GF-D8 (cell line): ENCODE data around the gene NPL.
A peak's percentile ranks its signal among the peaks of the same experiment; 100 is the strongest.

ENCODE experiments used
- DNase-seq: peaks from one replicate; lab custom pipeline; 2025; lab: John Stamatoyannopoulos, UW

Gene NPL

GRCh38 chr1:182778862-182779261, 10.7 kb upstream of the NPL start:
- DNase-seq, result no peak

DNA sequence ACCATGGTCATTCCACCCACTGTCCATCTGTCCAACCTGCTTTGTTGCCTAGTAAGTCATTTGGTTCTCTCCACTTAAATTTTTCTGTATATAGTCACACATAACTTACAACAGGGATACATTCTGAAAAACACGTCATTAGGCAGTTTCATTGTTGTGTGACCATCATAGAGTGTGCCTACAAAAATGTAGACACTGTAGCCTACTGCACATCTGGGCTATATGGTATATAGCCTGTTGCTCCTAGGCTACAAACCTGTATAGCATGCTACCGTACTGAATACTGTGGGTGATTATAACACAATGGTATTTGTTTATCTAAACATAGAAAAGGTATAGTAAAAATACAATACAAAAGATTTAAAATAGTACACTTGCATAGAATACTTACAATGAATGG, 10.0 kb upstream of the NPL start:
- DNase-seq, result no peak

- DNase-seq, result peak; percentile 54
These were observed 7.6 kb upstream of the NPL start for GRCh38 chr1:182781841-182782586.

- no peak for DNase-seq
These were observed 7.0 kb upstream of the NPL start for GRCh38 chr1:182782587-182782913.

DNA sequence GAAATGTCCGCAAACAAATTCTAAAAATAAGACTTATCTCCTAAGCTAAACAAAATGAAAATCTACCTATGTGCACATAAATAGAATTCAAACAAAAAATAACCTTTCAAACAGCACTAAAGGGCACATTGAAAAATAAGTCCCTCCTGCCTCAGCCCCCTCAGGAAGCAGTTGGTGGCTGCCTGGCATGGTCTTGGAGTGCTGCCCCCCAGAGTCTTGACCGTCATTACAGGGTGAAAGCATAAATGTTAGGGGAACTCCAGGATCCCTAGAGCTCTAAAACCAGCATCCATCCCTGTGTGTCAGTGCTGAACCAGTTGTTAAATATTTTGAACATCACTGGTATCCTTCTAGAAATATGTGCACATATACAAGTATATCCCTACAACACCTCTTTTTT, 6.5 kb upstream of the NPL start:
- no peak for DNase-seq

GRCh38 chr1:182784556-182785171, 4.9 kb upstream of the NPL start:
- DNase-seq, result peak; percentile 5

DNA sequence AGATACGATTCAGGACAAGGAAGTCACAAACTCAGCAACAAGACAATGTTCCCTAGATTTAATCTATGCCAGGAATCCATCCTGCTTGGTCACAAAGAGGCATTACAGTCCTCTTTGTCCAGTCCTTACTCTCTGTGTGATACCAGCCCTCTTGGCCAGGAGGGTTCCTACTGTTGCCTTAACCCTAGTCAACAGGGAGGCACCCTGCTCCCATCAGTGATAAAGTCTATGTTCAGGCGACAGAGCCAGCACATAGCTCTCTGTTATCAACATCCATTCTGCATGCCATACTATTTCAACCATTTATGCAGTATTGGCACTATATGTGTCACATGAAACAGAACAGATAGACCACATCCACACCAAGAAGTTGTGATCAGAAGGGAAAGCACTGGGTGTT, 4.4 kb upstream of the NPL start:
- DNase-seq, result no peak

DNA sequence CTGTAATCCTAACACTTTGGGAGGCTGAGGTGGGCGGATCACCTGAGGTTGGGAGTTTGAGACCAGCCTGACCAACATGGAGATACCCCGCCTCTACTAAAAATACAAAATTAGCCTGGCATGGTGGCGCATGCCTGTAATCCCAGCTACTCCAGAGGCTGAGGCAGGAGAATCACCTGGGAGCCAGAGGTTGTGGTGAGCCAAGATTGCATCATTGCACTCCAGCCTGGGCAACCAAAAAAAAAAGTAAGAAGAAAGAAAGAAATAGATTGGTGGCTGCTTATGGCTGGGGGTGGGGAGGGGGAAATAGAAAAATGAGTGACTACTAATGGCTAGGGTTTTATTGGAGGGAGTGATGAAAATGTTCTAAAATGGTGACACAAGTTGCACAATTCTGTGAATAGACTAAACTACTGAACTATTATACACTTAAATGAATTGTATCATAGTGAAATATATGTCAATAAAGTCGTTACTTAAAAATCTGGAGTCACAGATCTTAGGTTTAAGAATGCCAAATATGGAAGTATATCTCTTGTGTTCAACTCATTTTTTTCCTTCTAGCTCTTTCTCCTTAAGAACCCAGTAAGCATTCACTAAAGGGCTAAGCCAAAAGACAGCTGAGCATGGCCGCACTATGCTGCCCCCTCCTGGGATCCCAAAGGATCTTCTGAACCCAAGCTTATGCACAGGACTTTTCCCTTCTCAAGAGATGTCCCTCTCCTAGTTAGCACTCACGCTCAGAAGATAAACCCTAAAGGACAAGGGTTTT, 3.2 kb upstream of the NPL start:
- DNase-seq, result peak; percentile 41

GRCh38 chr1:182786995-182787324, 2.6 kb upstream of the NPL start:
- DNase-seq, result no peak

GRCh38 chr1:182791281-182792179, 2.0 kb downstream of the NPL start:
- DNase-seq, result no peak

- DNase-seq, result no peak
These were observed 4.5 kb downstream of the NPL start for GRCh38 chr1:182794091-182794490.

- no peak for DNase-seq
These were observed 5.2 kb downstream of the NPL start for GRCh38 chr1:182794676-182795201.

- DNase-seq, result peak; percentile 94
These were observed 6.1 kb downstream of the NPL start for GRCh38 chr1:182795563-182796228.

GRCh38 chr1:182802006-182802803, 12.6 kb downstream of the NPL start:
- no peak for DNase-seq

DNA sequence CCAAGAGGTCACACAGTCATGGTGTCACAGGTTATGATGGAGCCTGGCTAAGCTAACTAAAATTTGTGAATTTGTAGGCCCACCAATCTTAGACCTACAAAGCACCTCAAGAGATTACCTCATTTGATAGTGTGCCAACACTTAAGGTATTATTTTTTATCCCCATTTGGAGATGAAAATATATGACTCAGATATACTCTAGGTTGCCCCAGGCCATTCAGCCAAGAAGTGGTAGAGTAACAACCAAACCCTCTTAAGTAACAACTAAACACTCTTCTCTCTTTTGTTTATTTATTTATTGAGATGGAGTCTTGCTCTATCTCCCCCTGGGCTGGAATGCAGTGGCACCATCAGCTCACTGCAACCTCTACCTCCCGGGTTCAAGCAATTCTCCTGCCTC, 14.3 kb downstream of the NPL start:
- DNase-seq, result no peak

- no peak for DNase-seq
These were observed 16.6 kb downstream of the NPL start for GRCh38 chr1:182806015-182806678.

DNA sequence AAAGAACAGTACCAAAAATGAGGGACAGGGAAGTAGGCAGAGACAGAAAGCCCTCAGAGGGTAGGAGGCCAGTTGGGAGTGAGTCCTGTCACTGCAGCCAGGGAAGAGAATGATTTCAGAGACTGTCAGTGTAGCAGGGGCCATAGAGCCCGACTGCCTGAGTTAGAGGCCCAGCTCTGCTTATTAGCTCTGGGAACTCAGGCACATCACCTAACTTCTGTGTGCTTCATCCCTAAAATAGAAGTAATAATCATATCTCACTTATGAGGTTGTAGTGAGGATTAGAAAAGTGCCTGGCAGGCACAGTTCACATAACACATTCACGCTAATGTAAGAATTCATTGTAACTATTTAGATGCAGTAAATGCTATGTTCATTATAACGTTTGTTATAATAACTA, 18.3 kb downstream of the NPL start:
- no peak for DNase-seq

DNA sequence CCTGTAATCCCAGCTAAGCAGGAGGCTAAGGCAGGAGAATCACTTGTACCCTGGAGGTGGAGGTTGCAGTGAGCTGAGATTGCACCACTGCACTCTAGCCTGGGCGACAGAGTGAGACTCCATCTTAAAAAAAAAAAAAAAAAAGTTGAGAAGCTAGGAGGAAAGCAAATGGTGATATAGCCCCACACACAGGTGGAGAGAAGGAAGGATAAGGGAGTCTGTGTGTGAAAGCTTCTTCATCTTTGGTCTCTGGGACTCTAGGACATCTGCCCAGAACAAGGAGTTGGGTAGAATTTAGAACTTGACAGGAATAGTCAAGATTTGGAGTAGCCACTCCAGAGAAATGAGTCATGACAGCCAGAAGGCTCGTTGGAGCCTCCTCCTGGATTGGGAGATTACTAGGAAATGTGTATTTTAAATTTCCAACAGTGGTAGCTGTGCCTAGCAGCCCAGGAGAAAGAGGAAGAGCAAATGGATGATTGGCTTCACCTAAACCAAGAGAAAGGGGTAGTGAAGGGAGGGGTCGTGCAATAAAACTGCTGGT, 19.9 kb downstream of the NPL start:
- no peak for DNase-seq

- DNase-seq, result no peak
These were observed 22.6 kb downstream of the NPL start for GRCh38 chr1:182811975-182812722.
